Pancreas (tissue), 10 donors: Measurements from ENCODE around the gene TMEM63A. TPM values are rescaled to one million over a fixed set of nuclear protein-coding genes. Genes with fewer than 3 reads are reported as not detected.
A peak's percentile ranks its signal among the peaks of the same experiment; 100 is the strongest.

ENCODE experiments used
- ATAC-seq, 4 donors: fragments of 200-7000 bp; cut with Tn5 transposase; one replicate each; pipeline versions ENCODE4 v1.8.0 to v1.9.1; 2020; ENCODE audit warnings: mild to moderate bottlenecking in 4 of 4, moderate library complexity in 4 of 4
- DNase-seq, 6 donors: peaks; one replicate each; pipeline ENCODE4 v3.0.0-alpha.2; 2020
- FAIRE-seq: peaks from 2 replicates; lab custom pipeline; 2012; peaks lifted over from hg19 to GRCh38; lab: Jason Lieb, UNC
- H3K27ac ChIP-seq, 4 donors: fragments of 200-600 bp; sonication (generic); 1 replicate in 3 of 4; 2 replicates in 1 of 4; pipeline versions ENCODE4 v1.5.0 to v1.8.0; 2020
- H3K27me3 ChIP-seq, 4 donors: fragments of 200-600 bp; one replicate each; pipeline ENCODE4 v1.8.0; 2021
- H3K36me3 ChIP-seq, 3 donors: fragments of 200-600 bp; sonication (generic) in 1 of 3; one replicate each; pipeline versions ENCODE4 v1.5.0 to v1.8.0; 2020 to 2021
- H3K4me1 ChIP-seq, 3 donors: fragments of 200-600 bp; one replicate each; pipeline ENCODE4 v1.8.0; 2021
- H3K4me3 ChIP-seq, 4 donors: fragments of 200-600 bp; sonication (generic) in 2 of 4; one replicate each; pipeline versions ENCODE4 v1.5.0 to v1.8.0; 2020 to 2021
- H3K9me3 ChIP-seq, 4 donors: fragments of 200-600 bp; one replicate each; pipeline ENCODE4 v1.8.0; 2021
- WGBS, 2 donors: extraction: QIAGEN DNeasy Blood & Tissue Kit; methylation state at CpG; one replicate each; pipeline ENCODE4 v1.1.7; 2013; 5-methylcytosine and 5-hydroxymethylcytosine counted together
- intact Hi-C, 3 donors: fragments of 100-400 bp; cut with DNase I; formaldehyde crosslinking; loops; one replicate each; pipeline versions ENCODE4 v1.11.1 to v1.14.2; 2022
- polyA plus RNA-seq, 2 donors: library from polyadenylated mRNA; stranded (reverse); fragments of 200-250 nt; gene quantifications; one replicate each; pipeline ENCODE4 v1.2.3, GENCODE V29; 2013
- total RNA-seq, 6 donors: library from RNA; stranded (reverse); fragmentation: NEBNext Ultra II Directional in 4 of 6; extraction: Animal tissue kit (Norgen Biotek cat#: 25700) in 4 of 6; gene quantifications; one replicate each; pipeline versions ENCODE4 v1.2.1 to v1.2.4, GENCODE V29; 2021 to 2023
- TF ChIP-seq, protein P1 (sequence below), 4 donors: fragments of 200-600 bp; sonication (generic) in 3 of 4; IDR thresholded peaks; one replicate each; pipeline versions ENCODE4 v1.5.0 to v1.8.0; 2021; ENCODE audit warnings: antibody characterized with exemption in 4 of 4
- donor health status: healthy with polysubstance abuse.
- donor health status: DM: no; HTN: no; CAD: no; lungs with moderate emphysema.
- donor health status: DM: no; HTN: no; CAD: no.
- donor health status: control.
- donor health status: control.
- donor health status: Bipolar disorder and iron deficiency.
- donor health status: DM: yes; HTN: yes; CAD: no.
- donor health status: DM: no; HTN: no; CAD: no.
- donor health status: DM: no; HTN: no; CAD: no.
- donor health status: DM: yes; HTN: yes; CAD: no.

TMEM63A gene
- total and polyA plus RNA-seq, 8 donors: 56.3 to 185 (median 84.0) TPM

DNA sequence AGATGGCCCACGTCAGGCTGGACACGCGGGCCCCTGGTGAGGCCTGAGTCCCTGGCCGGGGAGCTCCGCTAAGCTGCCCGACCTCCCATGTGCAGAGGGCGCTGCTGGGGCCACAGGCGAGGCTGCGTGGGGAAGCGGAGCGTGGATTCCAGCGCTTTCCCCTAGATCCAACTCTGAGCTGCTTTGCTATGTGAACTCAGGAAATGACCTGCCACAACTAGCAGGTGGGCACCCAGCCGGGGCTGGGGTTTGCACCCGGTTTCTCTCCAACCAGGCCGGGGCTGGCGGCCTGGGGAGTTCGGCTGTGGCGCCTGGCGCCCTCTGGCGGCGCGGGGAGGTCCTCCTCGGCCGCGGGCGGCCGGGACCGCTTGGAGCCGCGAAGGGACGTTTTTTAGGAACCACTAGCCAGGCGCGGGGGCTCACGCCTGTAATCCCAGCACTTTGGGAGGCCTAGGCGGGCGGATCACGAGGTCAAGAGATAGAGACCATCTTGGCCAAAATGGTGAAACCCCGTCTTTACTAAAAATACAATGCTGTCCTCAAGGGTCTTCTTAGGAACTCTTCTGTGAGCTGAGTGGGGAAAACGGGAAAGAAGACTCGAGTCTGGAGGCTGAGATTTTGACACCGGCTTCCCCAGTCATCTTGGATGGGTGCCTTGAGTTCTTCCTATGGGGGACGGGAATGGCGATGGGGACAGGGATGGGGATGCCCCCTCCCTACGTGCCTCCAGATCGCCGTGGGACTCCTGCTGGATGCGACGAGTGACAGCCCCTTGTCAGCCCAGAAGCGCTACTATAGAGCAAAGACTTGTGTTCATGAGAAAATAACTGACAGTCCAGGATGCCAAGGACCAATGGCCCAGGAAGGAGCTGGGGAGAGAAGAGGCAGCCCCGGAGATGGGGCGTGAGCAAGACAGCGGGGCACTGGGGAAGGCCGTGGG is 29.3 kb upstream of the TMEM63A start:
- DNase-seq (peak in 5 of 6 donors; percentile 54 to 91 (median 81)), FAIRE-seq (no peak), ATAC-seq (peak; percentile 91 to 93 (median 92))
- WGBS, 2 donors: 29 to 32% methylated on average over 53 of the region's 53 CpGs
- Histone ChIP-seq H3K27me3 (no peaks in the 10 kb centered on the region), H3K4me1 (peaks cover 0 to 5% (median 0%) of the 10 kb centered on the region in 3 donors), H3K36me3 (no peaks in the 10 kb centered on the region), H3K27ac (peak overlapping the region in 2 of 4 donors; percentile 17 to 26), H3K4me3 (peak overlapping the region in 1 of 4 donors; percentile 21), H3K9me3 (no peaks in the 10 kb centered on the region)
- intact Hi-C loops: loop anchor here in 1 of 3 donors (5.0 kb wide), 1 partner anchor 434 kb away; no protein-coding TSS in a partner anchor
- TF ChIP-seq, protein P1, sequence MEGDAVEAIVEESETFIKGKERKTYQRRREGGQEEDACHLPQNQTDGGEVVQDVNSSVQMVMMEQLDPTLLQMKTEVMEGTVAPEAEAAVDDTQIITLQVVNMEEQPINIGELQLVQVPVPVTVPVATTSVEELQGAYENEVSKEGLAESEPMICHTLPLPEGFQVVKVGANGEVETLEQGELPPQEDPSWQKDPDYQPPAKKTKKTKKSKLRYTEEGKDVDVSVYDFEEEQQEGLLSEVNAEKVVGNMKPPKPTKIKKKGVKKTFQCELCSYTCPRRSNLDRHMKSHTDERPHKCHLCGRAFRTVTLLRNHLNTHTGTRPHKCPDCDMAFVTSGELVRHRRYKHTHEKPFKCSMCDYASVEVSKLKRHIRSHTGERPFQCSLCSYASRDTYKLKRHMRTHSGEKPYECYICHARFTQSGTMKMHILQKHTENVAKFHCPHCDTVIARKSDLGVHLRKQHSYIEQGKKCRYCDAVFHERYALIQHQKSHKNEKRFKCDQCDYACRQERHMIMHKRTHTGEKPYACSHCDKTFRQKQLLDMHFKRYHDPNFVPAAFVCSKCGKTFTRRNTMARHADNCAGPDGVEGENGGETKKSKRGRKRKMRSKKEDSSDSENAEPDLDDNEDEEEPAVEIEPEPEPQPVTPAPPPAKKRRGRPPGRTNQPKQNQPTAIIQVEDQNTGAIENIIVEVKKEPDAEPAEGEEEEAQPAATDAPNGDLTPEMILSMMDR (IDR thresholded peaks at IDR 0.05): peak; percentile 90 to 98 (median 94)

DNA sequence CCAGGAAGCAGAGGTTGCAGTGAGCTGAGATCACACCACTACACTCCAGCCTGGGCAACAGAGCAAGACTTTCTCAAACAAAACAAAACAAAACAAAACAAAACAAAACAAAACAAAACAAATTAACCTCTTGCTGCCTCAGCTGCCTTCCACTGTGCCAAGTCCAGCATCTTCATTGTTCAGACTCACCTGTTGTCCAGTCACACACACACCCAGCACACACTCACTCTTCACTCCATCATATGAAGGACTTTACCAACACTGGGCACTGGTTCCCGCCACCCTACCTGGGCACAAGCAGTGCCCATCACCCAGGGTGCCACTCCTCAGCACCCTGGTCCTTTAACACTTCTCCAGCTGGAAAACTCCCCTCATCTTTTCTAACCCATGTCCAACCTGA is 27.3 kb upstream of the TMEM63A start:
- DNase-seq: no peak

DNA sequence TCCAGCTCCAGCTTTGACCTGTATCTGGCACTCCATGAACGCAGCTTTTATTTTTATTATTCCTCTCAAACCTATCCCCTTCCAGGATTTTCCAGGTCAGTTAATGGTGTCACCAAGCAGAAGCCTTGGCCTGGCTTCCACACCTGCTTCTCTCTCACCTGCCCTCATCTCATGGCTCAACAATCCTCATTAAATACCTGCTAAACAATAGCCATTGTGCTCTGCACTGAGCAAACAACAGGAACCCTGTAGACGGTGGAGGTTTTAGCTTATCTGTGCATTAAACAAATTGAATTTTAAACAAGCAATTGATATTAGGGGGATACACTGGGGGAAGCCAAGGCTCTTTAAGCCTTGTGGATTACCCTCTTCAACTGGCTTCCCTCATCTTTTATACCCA is 26.6 kb upstream of the TMEM63A start:
- FAIRE-seq (no peak), ATAC-seq (peak in 2 of 4 donors; percentile 42 to 55), DNase-seq (no peak)
- intact Hi-C loops: no loop called here
- H3K9me3 ChIP-seq: no peaks in the 10 kb centered on the region
- peaks cover 0 to 5% (median 0%) of the 10 kb centered on the region in 3 donors for H3K4me1 ChIP-seq
- WGBS, 2 donors: 44 to 51% methylated on average over 2 of the region's 2 CpGs
- no peaks in the 10 kb centered on the region for H3K27me3 ChIP-seq
- no peak overlapping the region for H3K4me3 ChIP-seq
- peak overlapping the region in 3 of 4 donors; percentile 17 to 57 (median 30) for H3K27ac ChIP-seq
- H3K36me3 ChIP-seq: no peaks in the 10 kb centered on the region
- TF ChIP-seq, protein P1 (IDR thresholded peaks at IDR 0.05): no peak

More for the DNA sequence above, 27.3 kb upstream of the TMEM63A start:
- intact Hi-C loops: no loop called here
- FAIRE-seq: no peak
- Histone ChIP-seq H3K9me3 (no peaks in the 10 kb centered on the region), H3K36me3 (no peaks in the 10 kb centered on the region), H3K27me3 (no peaks in the 10 kb centered on the region), H3K4me1 (peaks cover 0 to 5% (median 0%) of the 10 kb centered on the region in 3 donors), H3K4me3 (no peak overlapping the region), H3K27ac (peak overlapping the region in 3 of 4 donors; percentile 0 to 22 (median 13))
- no peak for ATAC-seq
- WGBS, 2 donors: 81 to 91% methylated on average over 1 of the region's 1 CpG
- TF ChIP-seq, protein P1 (IDR thresholded peaks at IDR 0.05): no peak

DNA sequence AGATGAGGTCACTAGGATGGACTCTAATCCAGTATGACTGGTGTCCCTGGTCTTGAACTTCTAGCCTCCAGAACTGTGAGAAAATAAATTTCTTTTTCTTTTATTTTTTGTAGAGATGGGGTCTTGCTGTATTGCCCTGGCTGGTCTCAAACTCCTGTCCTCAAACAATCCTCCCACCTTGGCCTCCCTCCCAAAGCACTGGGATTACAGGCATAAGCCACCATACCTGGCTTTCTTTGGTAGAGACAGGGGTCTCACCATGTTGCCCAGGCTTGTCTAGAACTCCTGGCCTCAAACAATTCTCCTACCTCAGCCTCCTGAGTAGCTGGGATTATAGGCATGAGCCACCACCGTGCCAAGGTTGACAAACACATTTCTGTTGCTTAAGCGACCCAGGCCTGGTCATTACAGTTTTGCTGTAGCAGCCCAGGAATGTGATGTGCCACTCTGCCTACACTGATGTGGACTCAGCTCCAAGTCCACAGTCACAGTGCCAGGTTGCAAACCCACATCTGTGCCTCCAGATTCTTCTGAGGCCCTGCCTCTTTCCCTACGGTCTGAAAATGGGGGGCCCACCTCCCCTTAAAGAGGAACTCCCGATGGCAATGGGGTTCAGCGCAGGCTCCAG is 25.9 kb upstream of the TMEM63A start:
- FAIRE-seq: no peak
- 75 to 79% methylated on average over 5 of the region's 5 CpGs for WGBS, 2 donors
- peak overlapping the region in 3 of 4 donors; percentile 15 to 57 (median 30) for H3K27ac ChIP-seq

More for the DNA sequence above, 25.9 kb upstream of the TMEM63A start:
- Histone ChIP-seq H3K4me1 (peaks cover 0 to 5% (median 0%) of the 10 kb centered on the region in 3 donors), H3K36me3 (no peaks in the 10 kb centered on the region), H3K27me3 (no peaks in the 10 kb centered on the region), H3K4me3 (no peak overlapping the region), H3K9me3 (no peaks in the 10 kb centered on the region)
- TF ChIP-seq, protein P1 (IDR thresholded peaks at IDR 0.05): no peak
- DNase-seq (no peak), ATAC-seq (no peak)
- intact Hi-C loops: no loop called here
